KMS-11 (cell line): ENCODE data around the gene GREB1L.

Experiments used
- H2AFZ ChIP-seq: fragments of 200-600 bp; sonication (generic); 2 replicates; pipeline ENCODE4 v1.6.1; 2016; ENCODE audit warnings: antibody characterized with exemption, mixed run types, low read depth
- H3K27ac ChIP-seq: fragments of 200-600 bp; sonication (generic); 2 replicates; pipeline ENCODE4 v1.6.1; 2016; ENCODE audit warnings: mild to moderate bottlenecking, mixed run types
- H3K27me3 ChIP-seq: fragments of 200-600 bp; sonication (generic); 2 replicates; pipeline ENCODE4 v1.6.1; 2017; ENCODE audit warnings: mild to moderate bottlenecking, low read depth, mixed run types, moderate library complexity; ENCODE audit not compliant: insufficient read depth
- H3K36me3 ChIP-seq: fragments of 200-600 bp; sonication (generic); 2 replicates; pipeline ENCODE4 v1.6.1; 2017; ENCODE audit warnings: mild to moderate bottlenecking, mixed run types; ENCODE audit not compliant: insufficient read depth
- H3K4me1 ChIP-seq: fragments of 200-600 bp; sonication (generic); 2 replicates; pipeline ENCODE4 v1.6.1; 2016; ENCODE audit warnings: mild to moderate bottlenecking, low read depth, mixed run types; ENCODE audit not compliant: poor library complexity, severe bottlenecking
- H3K4me2 ChIP-seq: fragments of 200-600 bp; sonication (generic); 2 replicates; pipeline ENCODE4 v1.7.0; 2016; ENCODE audit warnings: mild to moderate bottlenecking, mixed run types
- H3K4me3 ChIP-seq: fragments of 200-600 bp; sonication (generic); IDR thresholded peaks from 2 replicates; pipeline ENCODE4 v1.6.1; 2017; ENCODE audit warnings: low read depth, low read length, mixed read lengths; ENCODE audit not compliant: insufficient read depth
- H3K79me2 ChIP-seq: fragments of 200-600 bp; sonication (generic); 2 replicates; pipeline ENCODE4 v1.6.1; 2016; ENCODE audit warnings: low read depth, mixed run types; ENCODE audit not compliant: insufficient read depth
- H3K9ac ChIP-seq: fragments of 200-600 bp; sonication (generic); 2 replicates; pipeline ENCODE4 v1.6.1; 2016; ENCODE audit warnings: mild to moderate bottlenecking, mixed run types
- H4K20me1 ChIP-seq: fragments of 200-600 bp; sonication (generic); 2 replicates; pipeline ENCODE4 v1.6.1; 2016; ENCODE audit warnings: mild to moderate bottlenecking, mixed run types; ENCODE audit not compliant: insufficient read depth
- TF ChIP-seq, protein P1 (sequence below): fragments of 200-600 bp; sonication (generic); conservative IDR thresholded peaks from 2 replicates; pipeline ENCODE4 v1.6.1; 2017; ENCODE audit warnings: low read depth, mild to moderate bottlenecking, antibody characterized with exemption, low read length, moderate library complexity, mixed read lengths

The GREB1L gene

GRCh38 chr18:21203126-21203525 is 38.9 kb upstream of the GREB1L start:
- Histone ChIP-seq H2AFZ (no peak overlapping the region), H3K27ac (no peak overlapping the region), H3K79me2 (no peaks in the 10 kb centered on the region), H3K4me1 (no peaks in the 10 kb centered on the region), H3K4me3 (no peak overlapping the region), H3K9ac (no peak overlapping the region), H3K4me2 (no peak overlapping the region), H4K20me1 (no peaks in the 10 kb centered on the region), H3K36me3 (no peaks in the 10 kb centered on the region), H3K27me3 (no peaks in the 10 kb centered on the region)
- TF ChIP-seq, protein P1, sequence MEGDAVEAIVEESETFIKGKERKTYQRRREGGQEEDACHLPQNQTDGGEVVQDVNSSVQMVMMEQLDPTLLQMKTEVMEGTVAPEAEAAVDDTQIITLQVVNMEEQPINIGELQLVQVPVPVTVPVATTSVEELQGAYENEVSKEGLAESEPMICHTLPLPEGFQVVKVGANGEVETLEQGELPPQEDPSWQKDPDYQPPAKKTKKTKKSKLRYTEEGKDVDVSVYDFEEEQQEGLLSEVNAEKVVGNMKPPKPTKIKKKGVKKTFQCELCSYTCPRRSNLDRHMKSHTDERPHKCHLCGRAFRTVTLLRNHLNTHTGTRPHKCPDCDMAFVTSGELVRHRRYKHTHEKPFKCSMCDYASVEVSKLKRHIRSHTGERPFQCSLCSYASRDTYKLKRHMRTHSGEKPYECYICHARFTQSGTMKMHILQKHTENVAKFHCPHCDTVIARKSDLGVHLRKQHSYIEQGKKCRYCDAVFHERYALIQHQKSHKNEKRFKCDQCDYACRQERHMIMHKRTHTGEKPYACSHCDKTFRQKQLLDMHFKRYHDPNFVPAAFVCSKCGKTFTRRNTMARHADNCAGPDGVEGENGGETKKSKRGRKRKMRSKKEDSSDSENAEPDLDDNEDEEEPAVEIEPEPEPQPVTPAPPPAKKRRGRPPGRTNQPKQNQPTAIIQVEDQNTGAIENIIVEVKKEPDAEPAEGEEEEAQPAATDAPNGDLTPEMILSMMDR = no peak

DNA sequence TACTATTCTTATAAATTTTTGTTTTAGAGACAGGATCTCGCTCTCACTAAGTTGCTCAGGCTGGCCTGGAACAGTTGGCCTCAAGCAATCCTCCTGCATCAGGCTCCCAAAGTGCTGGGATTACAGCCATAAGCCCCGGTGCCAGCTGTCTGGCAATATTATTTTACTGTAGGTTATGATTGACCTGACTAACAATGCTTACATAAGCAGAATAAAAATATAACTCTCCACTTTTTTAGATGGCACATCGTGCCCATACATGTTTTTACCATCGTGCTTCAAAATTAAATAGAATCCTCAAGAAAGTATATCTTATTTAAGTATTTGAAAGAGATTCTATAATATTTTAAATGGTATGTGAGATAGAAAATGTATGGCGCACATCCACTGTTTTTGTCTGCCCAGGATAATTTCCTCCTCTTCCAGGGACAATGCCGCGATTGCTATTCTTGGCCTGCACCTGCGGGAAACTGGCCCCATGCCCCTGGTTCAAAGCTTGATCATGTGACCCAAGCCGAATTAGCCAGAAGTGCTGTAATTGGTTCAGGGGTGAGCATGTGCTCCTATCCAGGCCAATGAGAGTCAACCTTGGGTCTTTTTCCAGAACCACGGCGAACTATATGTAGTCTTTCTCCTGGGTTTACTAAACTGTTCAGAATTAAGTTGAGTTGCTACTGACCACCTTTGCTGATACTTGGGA is 38.3 kb upstream of the GREB1L start:
- no peaks in the 10 kb centered on the region for H4K20me1 ChIP-seq
- H3K4me3 ChIP-seq = no peak overlapping the region
- H3K36me3 ChIP-seq = no peaks in the 10 kb centered on the region
- H3K79me2 ChIP-seq = no peaks in the 10 kb centered on the region
- H3K4me1 ChIP-seq = no peaks in the 10 kb centered on the region
- H3K27ac ChIP-seq = no peak overlapping the region
- H3K9ac ChIP-seq = no peak overlapping the region
- no peaks in the 10 kb centered on the region for H3K27me3 ChIP-seq
- H2AFZ ChIP-seq = no peak overlapping the region
- TF ChIP-seq, protein P1 = no peak
- H3K4me2 ChIP-seq = no peak overlapping the region

GRCh38 chr18:21205695-21206094 is 36.3 kb upstream of the GREB1L start:
- TF ChIP-seq, protein P1 = no peak
- H2AFZ ChIP-seq = no peak overlapping the region
- no peaks in the 10 kb centered on the region for H3K4me1 ChIP-seq

DNA sequence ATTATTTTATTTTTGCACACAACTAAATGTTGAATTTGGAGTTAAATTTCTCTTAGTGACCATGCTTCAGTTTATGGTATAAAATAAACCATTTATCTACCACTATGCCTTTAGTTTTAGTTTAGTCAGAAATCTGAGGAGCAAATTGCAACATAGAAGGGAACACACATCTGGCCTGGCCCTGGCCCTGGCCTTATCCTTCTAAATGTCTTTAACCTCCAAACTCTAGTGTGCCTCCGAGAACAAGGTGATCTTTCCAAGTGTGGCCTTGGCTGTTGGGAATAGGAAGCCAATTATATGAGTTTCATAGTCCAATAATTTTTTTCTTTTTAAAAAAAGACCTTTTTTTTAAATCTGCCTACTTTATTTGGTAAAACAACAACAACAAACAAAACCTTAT is 31.8 kb upstream of the GREB1L start:
- no peaks in the 10 kb centered on the region for H3K36me3 ChIP-seq
- H3K4me1 ChIP-seq = no peaks in the 10 kb centered on the region
- no peak overlapping the region for H3K27ac ChIP-seq
- TF ChIP-seq, protein P1 = no peak
- H3K4me2 ChIP-seq = no peak overlapping the region
- H2AFZ ChIP-seq = no peak overlapping the region
- H3K27me3 ChIP-seq = no peaks in the 10 kb centered on the region
- H3K9ac ChIP-seq = no peak overlapping the region
- no peaks in the 10 kb centered on the region for H4K20me1 ChIP-seq
- no peaks in the 10 kb centered on the region for H3K79me2 ChIP-seq
- no peak overlapping the region for H3K4me3 ChIP-seq

More at GRCh38 chr18:21205695-21206094, 36.3 kb upstream of the GREB1L start:
- H3K4me3 ChIP-seq = no peak overlapping the region
- H3K4me2 ChIP-seq = no peak overlapping the region
- H4K20me1 ChIP-seq = no peaks in the 10 kb centered on the region
- no peaks in the 10 kb centered on the region for H3K36me3 ChIP-seq
- H3K27me3 ChIP-seq = no peaks in the 10 kb centered on the region
- H3K79me2 ChIP-seq = no peaks in the 10 kb centered on the region
- H3K9ac ChIP-seq = no peak overlapping the region
- no peak overlapping the region for H3K27ac ChIP-seq
